Nephron progenitor cell (in vitro differentiated cells): Measurements from ENCODE around the gene DVL2.

Experiments used
- DNase-seq: peaks from one replicate; pipeline ENCODE4 v3.0.0; 2021
- H3K27ac Mint-ChIP-seq: 2 replicates; pipeline ENCODE4 v1.8.0; 2021; ENCODE audit warnings: mild to moderate bottlenecking, moderate library complexity, mixed read lengths
- H3K27me3 Mint-ChIP-seq: 2 replicates; pipeline ENCODE4 v1.8.0; 2021; ENCODE audit warnings: mild to moderate bottlenecking, low read depth, mixed read lengths; ENCODE audit not compliant: poor library complexity
- H3K36me3 Mint-ChIP-seq: 2 replicates; pipeline ENCODE4 v1.8.0; 2021; ENCODE audit warnings: low read depth, mixed read lengths
- H3K4me1 Mint-ChIP-seq: 2 replicates; pipeline ENCODE4 v1.8.0; 2021; ENCODE audit warnings: mixed read lengths
- H3K4me3 Mint-ChIP-seq: 2 replicates; pipeline ENCODE4 v1.8.0; 2021; ENCODE audit warnings: mild to moderate bottlenecking, moderate library complexity, mixed read lengths
- H3K9me3 Mint-ChIP-seq: 2 replicates; pipeline ENCODE4 v1.8.0; 2021; ENCODE audit warnings: mild to moderate bottlenecking, moderate library complexity, mixed read lengths
- CTCF ChIP-seq: fragments of 200-600 bp; sonication (generic); IDR thresholded peaks from 2 replicates; pipeline ENCODE4 v1.5.0; 2021; ENCODE audit warnings: antibody characterized with exemption

Gene DVL2

GRCh38 chr17:7217113-7217987, 17.0 kb downstream of the DVL2 start:
- Mint-ChIP-seq H3K27me3 (no peaks in the 10 kb centered on the region), H3K9me3 (no peaks in the 10 kb centered on the region), H3K27ac (peak overlapping the region; percentile 92), H3K4me3 (peak overlapping the region; percentile 95), H3K4me1 (peaks cover 85% of the 10 kb centered on the region), H3K36me3 (peaks cover 6% of the 10 kb centered on the region)
- DNase-seq = peak; percentile 59
- no peak for TF ChIP-seq CTCF

DNA sequence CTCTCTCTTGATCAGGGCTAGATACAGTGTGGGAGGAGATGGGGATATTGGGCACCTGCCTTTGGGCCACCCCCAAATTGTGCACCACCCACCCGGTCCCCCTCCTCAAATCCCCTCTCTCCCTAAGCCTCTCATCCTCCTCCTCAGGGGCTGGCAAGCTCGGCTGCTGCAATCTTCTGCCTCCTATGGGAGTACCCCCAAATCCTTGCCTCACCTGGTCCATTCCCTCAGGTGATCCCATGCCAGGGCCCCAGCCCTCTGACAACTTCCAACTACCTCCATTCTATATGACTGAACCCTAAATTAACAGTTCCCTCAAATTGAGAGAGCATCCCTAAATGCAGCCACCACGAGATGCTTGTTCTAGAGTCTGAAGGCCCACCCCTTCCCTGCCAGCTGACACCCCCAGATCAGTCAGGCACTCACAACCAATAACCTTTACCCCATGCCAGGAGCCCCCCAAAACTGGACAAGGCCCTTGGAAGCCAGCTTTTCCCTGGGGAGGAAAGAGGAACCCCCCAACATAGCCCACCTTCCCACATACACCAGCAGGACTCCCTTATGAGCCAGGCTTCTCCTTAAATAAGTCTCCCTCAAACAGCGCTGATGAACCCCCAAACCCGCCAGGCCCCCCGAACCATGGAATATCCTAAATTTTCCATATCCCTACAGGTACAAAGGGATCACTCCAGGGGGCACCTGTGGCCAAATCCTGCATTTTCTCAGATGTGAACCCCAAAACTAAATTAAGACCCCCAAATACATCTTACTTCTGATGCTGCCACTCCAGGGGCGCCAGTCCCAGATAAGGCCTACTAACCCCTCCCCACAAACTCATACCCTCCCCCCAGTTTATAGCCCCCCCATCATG, 17.8 kb downstream of the DVL2 start:
- DNase-seq = no peak
- H3K27ac Mint-ChIP-seq = peak overlapping the region; percentile 92
- no peaks in the 10 kb centered on the region for H3K9me3 Mint-ChIP-seq
- TF ChIP-seq CTCF = no peak
- H3K4me3 Mint-ChIP-seq = peak overlapping the region; percentile 83
- H3K36me3 Mint-ChIP-seq = peaks cover 6% of the 10 kb centered on the region
- H3K4me1 Mint-ChIP-seq = peaks cover 86% of the 10 kb centered on the region
- no peaks in the 10 kb centered on the region for H3K27me3 Mint-ChIP-seq

- H3K4me1 Mint-ChIP-seq = peaks cover 86% of the 10 kb centered on the region
- no peak for TF ChIP-seq CTCF
- peak overlapping the region; percentile 99 for H3K27ac Mint-ChIP-seq
- no peak for DNase-seq
- peaks cover 6% of the 10 kb centered on the region for H3K36me3 Mint-ChIP-seq
- no peaks in the 10 kb centered on the region for H3K27me3 Mint-ChIP-seq
- H3K4me3 Mint-ChIP-seq = peak overlapping the region; percentile 83
- H3K9me3 Mint-ChIP-seq = no peaks in the 10 kb centered on the region
Measured at GRCh38 chr17:7215652-7216180, 18.6 kb downstream of the DVL2 start.

GRCh38 chr17:7215136-7215638, 19.1 kb downstream of the DVL2 start:
- Mint-ChIP-seq H3K9me3 (no peaks in the 10 kb centered on the region), H3K4me3 (peak overlapping the region; percentile 83), H3K4me1 (peaks cover 86% of the 10 kb centered on the region), H3K36me3 (peaks cover 6% of the 10 kb centered on the region), H3K27ac (peak overlapping the region; percentile 99), H3K27me3 (no peaks in the 10 kb centered on the region)
- TF ChIP-seq CTCF = no peak
- no peak for DNase-seq

DNA sequence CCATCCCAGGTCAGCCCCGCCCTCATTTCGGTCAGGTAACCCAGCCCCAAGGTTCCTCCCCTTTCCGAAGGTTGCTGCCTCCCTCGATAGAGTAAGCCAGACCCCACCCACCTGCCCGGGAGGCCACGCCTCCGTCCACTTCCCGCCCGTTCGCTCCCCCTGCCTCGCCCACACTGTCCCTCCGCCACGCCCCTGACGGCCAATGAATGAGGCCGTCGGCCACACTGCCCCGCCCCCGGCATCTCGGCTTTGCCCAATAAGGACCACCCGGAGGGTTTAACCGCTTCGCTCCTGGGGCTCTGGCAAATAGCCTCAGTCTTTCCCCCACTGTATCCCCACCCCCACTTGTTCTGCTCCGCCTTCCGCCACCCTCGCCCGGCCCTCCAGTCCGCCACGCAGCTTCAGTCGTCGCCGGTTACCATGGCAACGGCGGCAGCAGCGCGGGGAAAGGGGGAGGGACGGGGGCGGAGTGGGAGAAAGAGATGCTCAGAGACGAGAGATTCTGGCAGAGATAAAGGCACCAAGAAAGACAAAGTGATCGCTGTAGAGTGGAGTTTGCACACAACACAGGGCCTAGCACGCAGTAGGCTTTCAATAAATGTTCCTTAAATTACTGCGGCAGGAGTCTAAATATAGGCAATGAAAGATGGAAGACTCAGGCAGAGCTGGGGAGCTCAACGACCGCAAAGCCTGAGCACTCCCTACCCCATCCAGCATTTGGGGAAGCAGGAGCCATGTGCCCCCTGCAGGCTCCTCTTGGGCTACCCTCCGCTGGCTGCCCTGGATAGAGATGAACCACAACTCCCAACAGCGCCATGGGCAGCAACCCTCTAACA, 19.8 kb downstream of the DVL2 start:
- Mint-ChIP-seq H3K9me3 (no peaks in the 10 kb centered on the region), H3K27ac (peak overlapping the region; percentile 99), H3K36me3 (peaks cover 6% of the 10 kb centered on the region), H3K27me3 (no peaks in the 10 kb centered on the region), H3K4me1 (peaks cover 90% of the 10 kb centered on the region), H3K4me3 (peak overlapping the region; percentile 83)
- peak; percentile 54 for TF ChIP-seq CTCF
- peak; percentile 100 for DNase-seq
